Parietal lobe (tissue), 1 donor: Measurements from ENCODE around the gene RPN1. TPM values are rescaled to one million over a fixed set of nuclear protein-coding genes. Genes with fewer than 3 reads are reported as not detected.

Source experiments
- total RNA-seq: library from RNA; depleted of rRNA; stranded (reverse); fragments of >200 nt; gene quantifications from one replicate; pipeline ENCODE4 v1.2.3, GENCODE V29; 2014

Gene RPN1
- total RNA-seq: 147 TPM

GRCh38 chr3:128650096-128651050 is at the start of gene RPN1:
TSS of gene RPN1 (minus strand) at chr3:128650818. CDS start at chr3:128650800, 18 bp downstream.

Other genes starting within 250 kb of the RPN1 start
- not detected for gene DNAJB8, start 183.9 kb downstream of the RPN1 start, total RNA-seq
- 0.31 TPM for gene GATA2, start 157.6 kb downstream of the RPN1 start, total RNA-seq
- 51.0 TPM for gene RAB7A, start 75.4 kb upstream of the RPN1 start, total RNA-seq
- gene ACAD9, start 228.8 kb upstream of the RPN1 start, total RNA-seq: 49.1 TPM